GM19467 (cell line): ENCODE measurements around the gene IDH3G.

Experiments used
- ATAC-seq: cut with Tn5 transposase; IDR thresholded peaks from one replicate; pipeline ENCODE4 v1.9.1; 2021; ENCODE audit warnings: mild to moderate bottlenecking, moderate library complexity; ENCODE audit not compliant: unreplicated experiment

Gene IDH3G

GRCh38 chrX:153791104-153791852, 2.9 kb downstream of the IDH3G start:
- ATAC-seq = no peak

DNA sequence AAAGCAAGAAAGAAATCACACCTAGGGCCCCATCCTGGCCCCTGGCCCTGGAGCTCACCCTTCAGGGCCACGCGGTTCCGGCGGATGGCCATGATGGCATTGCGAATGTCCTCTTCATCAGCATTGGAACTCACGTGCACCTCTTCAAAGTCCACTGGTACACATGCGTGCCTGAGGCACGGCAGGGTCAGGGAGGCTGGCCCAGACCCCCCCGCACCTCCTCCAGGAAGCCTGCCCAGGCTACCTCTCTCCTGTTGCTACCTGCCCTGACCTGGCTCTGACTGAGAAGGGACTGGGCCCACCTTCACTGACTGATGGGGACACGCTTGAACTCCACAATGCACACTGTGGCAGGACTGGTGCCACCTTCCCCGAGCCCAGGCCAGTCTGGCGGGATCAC, 4.5 kb downstream of the IDH3G start:
- no peak for ATAC-seq

DNA sequence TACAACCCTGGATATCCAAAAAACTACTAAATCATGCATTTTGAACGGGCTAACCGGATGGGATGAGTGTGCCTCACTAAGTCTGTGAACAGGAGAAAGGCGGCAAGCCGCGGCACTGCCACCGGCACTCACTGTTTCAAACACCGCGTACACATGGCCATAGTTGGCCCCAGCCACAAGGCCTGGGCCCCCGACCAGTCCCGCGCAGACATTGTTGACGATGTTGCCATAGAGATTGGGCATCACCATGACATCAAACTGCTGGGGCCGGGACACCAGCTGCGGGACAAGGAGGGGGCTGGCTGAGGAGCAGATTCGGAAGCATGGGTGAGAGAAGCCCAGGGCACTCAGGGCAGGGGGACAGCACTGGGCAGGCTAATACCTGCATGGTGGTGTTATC, 7.5 kb downstream of the IDH3G start:
- ATAC-seq = no peak

GRCh38 chrX:153784325-153784967, 9.7 kb downstream of the IDH3G start:
- no peak for ATAC-seq

GRCh38 chrX:153783378-153784013, 10.7 kb downstream of the IDH3G start:
- ATAC-seq = no peak

- ATAC-seq = no peak
Measured at GRCh38 chrX:153782871-153783270, 11.3 kb downstream of the IDH3G start.

GRCh38 chrX:153782313-153782712, 11.9 kb downstream of the IDH3G start:
- ATAC-seq = no peak

DNA sequence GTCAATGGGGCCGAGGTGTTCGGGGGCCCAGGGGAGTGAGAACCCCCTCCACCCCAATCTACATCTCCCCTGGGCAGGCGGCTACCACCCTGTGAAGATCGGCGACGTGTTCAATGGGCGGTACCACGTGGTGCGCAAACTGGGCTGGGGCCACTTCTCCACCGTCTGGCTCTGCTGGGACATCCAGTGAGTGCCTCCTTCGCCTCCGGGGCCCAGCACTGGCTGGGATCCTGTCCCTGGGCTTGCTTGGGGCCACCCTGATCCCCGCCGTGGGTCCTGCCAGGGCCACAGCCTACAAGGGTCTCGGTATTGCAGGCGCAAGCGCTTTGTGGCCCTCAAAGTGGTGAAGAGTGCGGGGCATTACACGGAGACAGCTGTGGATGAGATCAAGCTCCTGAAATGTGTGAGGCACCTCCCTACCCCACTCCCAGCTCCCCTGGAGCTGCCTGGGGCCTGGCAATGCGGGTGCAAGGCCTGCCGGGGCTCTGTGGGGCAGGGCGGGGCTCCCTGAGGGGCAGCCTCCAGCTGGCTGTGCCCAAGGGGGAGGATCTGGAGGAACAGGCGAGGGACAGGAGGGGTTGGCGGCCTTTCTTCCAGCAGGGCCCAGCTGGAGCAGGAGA, 12.6 kb downstream of the IDH3G start:
- no peak for ATAC-seq

- ATAC-seq = no peak
Measured at GRCh38 chrX:153780678-153781427, 13.3 kb downstream of the IDH3G start, which contains the start of gene SRPK3. SRPK3 (plus strand) TSS chrX:153781041; CDS start chrX:153781087, 46 bp downstream.

- ATAC-seq = no peak
Measured at GRCh38 chrX:153779891-153780677, 14.1 kb downstream of the IDH3G start.

- no peak for ATAC-seq
Measured at GRCh38 chrX:153778684-153779101, 15.5 kb downstream of the IDH3G start.

GRCh38 chrX:153778181-153778580, 16.0 kb downstream of the IDH3G start:
- ATAC-seq = no peak

DNA sequence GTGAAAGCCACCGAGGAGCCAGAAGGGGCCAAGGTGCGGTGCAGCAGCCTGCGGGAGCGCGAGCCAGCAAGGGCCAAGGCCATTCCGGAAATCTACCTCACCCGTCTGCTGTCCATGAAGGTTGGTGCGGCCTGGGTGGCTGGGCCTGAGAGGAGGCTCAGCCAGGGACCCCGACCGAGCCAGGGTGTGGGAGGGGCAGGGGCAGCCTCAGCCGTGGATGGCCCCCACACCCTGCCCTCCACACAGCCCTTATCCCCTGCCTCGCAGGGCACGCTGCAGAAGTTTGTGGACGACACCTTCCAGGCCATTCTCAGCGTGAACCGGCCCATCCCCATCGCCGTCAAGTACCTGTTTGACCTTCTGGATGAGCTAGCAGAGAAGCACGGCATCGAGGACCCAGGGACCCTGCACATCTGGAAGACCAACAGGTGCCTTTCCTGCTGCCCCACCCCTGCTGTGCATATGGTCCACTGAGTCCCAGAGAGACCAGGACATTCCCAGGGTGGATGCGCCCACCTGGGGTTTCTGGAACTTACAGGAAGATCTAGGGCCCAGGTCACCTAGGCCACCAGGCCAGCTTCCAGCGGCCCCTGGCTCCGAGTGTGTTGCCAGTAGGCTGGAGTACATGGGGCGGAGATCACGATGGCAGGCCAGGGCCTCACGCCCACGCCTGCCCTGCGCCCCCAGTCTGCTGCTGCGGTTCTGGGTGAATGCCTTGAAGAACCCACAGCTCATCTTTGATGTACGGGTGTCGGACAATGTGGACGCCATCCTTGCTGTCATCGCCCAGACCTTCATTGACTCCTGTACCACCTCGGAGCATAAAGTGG, 16.7 kb downstream of the IDH3G start:
- no peak for ATAC-seq

- no peak for ATAC-seq
Measured at GRCh38 chrX:153776611-153777045, 17.5 kb downstream of the IDH3G start.

- no peak for ATAC-seq
Measured at GRCh38 chrX:153776120-153776599, 18.0 kb downstream of the IDH3G start.

DNA sequence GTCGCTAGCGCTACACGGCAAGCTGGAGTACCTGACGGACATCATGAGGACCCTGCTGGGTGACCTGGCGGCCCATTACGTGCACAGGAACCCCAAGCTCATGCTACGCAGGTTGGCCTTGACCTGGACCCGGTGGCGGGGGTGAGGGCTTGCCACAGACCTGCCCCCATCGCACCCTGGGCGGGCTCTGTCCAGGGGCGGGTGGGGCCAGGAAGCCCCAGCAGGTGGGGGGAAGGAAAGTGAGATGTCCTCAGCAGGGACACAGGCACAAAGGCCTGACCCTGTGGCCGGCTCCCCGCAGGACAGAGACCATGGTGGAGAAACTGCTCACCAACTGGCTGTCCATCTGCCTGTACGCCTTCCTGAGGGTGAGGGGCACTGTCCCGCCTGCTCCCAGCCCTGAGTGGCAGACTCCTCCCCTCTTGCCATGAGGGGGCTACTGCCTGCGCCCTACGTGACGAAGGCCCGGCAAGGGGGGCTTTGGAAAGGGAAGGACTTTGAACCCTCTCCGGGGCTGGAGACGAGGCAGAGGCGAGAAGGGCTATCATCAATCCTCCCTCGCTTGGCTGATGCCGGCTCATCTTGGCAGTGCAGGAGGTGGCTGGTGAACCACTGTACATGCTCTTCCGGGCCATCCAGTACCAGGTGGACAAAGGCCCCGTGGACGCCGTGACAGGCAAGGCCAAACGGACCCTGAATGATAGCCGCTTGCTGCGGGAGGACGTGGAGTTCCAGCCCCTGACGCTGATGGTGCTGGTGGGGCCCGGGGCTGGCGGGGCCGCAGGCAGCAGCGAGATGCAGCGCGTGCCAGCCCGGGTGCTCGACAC, 18.7 kb downstream of the IDH3G start:
- no peak for ATAC-seq

DNA sequence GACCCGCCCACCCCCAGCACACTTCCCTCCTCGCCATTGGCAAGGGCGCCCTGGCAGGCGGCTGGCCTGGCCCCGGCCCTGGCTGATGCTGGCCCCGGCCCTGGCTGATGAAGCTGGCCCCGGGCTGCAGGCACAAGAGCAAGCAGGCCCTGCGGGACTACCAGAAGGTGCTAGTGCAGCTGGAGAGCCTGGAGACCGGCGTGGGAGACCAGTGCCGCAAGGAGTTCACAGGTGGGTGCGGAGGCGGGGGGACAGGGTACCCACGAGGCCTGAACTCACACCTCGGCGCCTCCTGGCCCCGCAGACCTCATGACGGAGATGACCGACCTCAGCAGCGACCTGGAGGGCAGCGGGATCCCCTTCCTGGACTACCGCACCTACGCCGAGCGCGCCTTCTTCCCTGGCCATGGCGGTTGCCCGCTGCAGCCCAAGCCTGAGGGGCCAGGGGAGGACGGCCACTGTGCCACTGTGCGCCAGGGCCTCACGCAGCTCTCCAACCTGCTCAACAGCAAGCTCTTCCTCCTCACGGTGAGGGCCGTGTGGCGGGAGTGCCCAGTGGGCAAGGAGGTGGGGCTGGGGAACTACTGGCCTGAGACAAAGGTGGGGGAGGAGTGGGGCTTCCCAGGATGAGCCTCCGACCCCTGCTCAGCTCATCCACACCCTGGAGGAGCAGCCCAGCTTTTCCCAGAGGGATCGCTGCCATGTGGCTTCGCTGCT, 19.4 kb downstream of the IDH3G start:
- ATAC-seq = no peak
